HG02798 (cell line): ENCODE data around the gene MRC2.

Experiments used
- ATAC-seq: cut with Tn5 transposase; IDR thresholded peaks from one replicate; pipeline ENCODE4 v1.9.1; 2021; ENCODE audit warnings: mild to moderate bottlenecking; ENCODE audit not compliant: unreplicated experiment, poor library complexity

MRC2 gene

GRCh38 chr17:62716834-62717588, 89.5 kb downstream of the MRC2 start:
- no peak for ATAC-seq

GRCh38 chr17:62717589-62717855, 90.1 kb downstream of the MRC2 start:
- no peak for ATAC-seq

- no peak for ATAC-seq
These were observed 90.4 kb downstream of the MRC2 start for GRCh38 chr17:62717889-62718288.

GRCh38 chr17:62718429-62718828, 91.0 kb downstream of the MRC2 start:
- ATAC-seq: no peak

- no peak for ATAC-seq
These were observed 92.1 kb downstream of the MRC2 start for GRCh38 chr17:62719586-62719985.

- ATAC-seq: no peak
These were observed 92.8 kb downstream of the MRC2 start for GRCh38 chr17:62720126-62720850.

GRCh38 chr17:62722625-62723024, 95.2 kb downstream of the MRC2 start:
- no peak for ATAC-seq

GRCh38 chr17:62723842-62724241, 96.4 kb downstream of the MRC2 start:
- no peak for ATAC-seq

- ATAC-seq: peak; percentile 93
These were observed 97.1 kb downstream of the MRC2 start for GRCh38 chr17:62724398-62725146.

GRCh38 chr17:62725791-62726249, 98.3 kb downstream of the MRC2 start:
- ATAC-seq: no peak

- ATAC-seq: no peak
These were observed 100.6 kb downstream of the MRC2 start for GRCh38 chr17:62727916-62728672.

GRCh38 chr17:62732125-62732524, 104.7 kb downstream of the MRC2 start:
- no peak for ATAC-seq

- ATAC-seq: no peak
These were observed 107.7 kb downstream of the MRC2 start for GRCh38 chr17:62735044-62735651.

- ATAC-seq: no peak
These were observed 110.0 kb downstream of the MRC2 start for GRCh38 chr17:62737513-62737912.

GRCh38 chr17:62738281-62738680, 110.8 kb downstream of the MRC2 start:
- ATAC-seq: no peak

- no peak for ATAC-seq
These were observed 112.3 kb downstream of the MRC2 start for GRCh38 chr17:62739645-62740388.

GRCh38 chr17:62741290-62741689, 113.8 kb downstream of the MRC2 start:
- ATAC-seq: peak; percentile 45
